ENCODE data around the gene TEX53.

TEX53 gene

GRCh38 chr9:114681594-114682332, 24.2 kb upstream of the TEX53 start, which contains the start of gene TEX48:
TEX48 (minus strand) TSS chr9:114682192; CDS start chr9:114671723, 10,469 bp downstream.
- Histone ChIP-seq H4K20me1 (no peaks in the 10 kb centered on the region), H3K9ac (no peak within 1 kb of the TSS; the same call in 1 of the 2 replicates), H3K4me2 (peak within 1 kb of the TSS; percentile 59), H3K27me3 (no peaks in the 10 kb centered on the region), H3K9me3 (no peaks in the 10 kb centered on the region), H3K36me3 (no peaks in the 10 kb centered on the region), H3K4me1 (peaks cover 14% of the 10 kb centered on the region), H3K27ac (no peak within 1 kb of the TSS), H3K4me3 (no peak within 1 kb of the TSS)
- TF ChIP-seq Cebpa-rat (IDR thresholded peaks at IDR 0.05) = no peak

GRCh38 chr9:114680259-114681001, 22.8 kb upstream of the TEX53 start:
- Histone ChIP-seq H3K27me3 (no peaks in the 10 kb centered on the region), H3K4me1 (peaks cover 14% of the 10 kb centered on the region), H3K9ac (no peak overlapping the region; the same call in 1 of the 2 replicates), H3K36me3 (no peaks in the 10 kb centered on the region), H4K20me1 (no peaks in the 10 kb centered on the region), H3K4me3 (no peak overlapping the region), H3K9me3 (no peaks in the 10 kb centered on the region), H3K4me2 (no peak overlapping the region), H3K27ac (no peak overlapping the region)
- TF ChIP-seq Cebpa-rat (IDR thresholded peaks at IDR 0.05) = no peak

GRCh38 chr9:114678795-114679194, 21.2 kb upstream of the TEX53 start:
- Histone ChIP-seq H3K27ac (no peak overlapping the region), H3K4me1 (peaks cover 14% of the 10 kb centered on the region), H3K27me3 (no peaks in the 10 kb centered on the region), H3K36me3 (no peaks in the 10 kb centered on the region), H3K9ac (no peak overlapping the region), H3K9me3 (no peaks in the 10 kb centered on the region), H3K4me3 (no peak overlapping the region), H4K20me1 (no peaks in the 10 kb centered on the region), H3K4me2 (no peak overlapping the region)
- TF ChIP-seq Cebpa-rat (IDR thresholded peaks at IDR 0.05) = no peak

- Histone ChIP-seq H3K4me2 (no peak overlapping the region), H3K9ac (no peak overlapping the region), H3K4me1 (peaks cover 14% of the 10 kb centered on the region), H4K20me1 (no peaks in the 10 kb centered on the region), H3K27me3 (no peaks in the 10 kb centered on the region), H3K9me3 (no peaks in the 10 kb centered on the region), H3K36me3 (no peaks in the 10 kb centered on the region), H3K4me3 (no peak overlapping the region), H3K27ac (no peak overlapping the region)
- TF ChIP-seq Cebpa-rat (IDR thresholded peaks at IDR 0.05) = no peak
Observed at GRCh38 chr9:114678130-114678529, 20.5 kb upstream of the TEX53 start.

GRCh38 chr9:114677418-114677817, 19.8 kb upstream of the TEX53 start:
- Histone ChIP-seq H3K4me1 (peaks cover 14% of the 10 kb centered on the region), H3K4me3 (no peak overlapping the region), H3K9ac (no peak overlapping the region), H3K27ac (no peak overlapping the region), H3K9me3 (no peaks in the 10 kb centered on the region), H3K36me3 (no peaks in the 10 kb centered on the region), H3K27me3 (no peaks in the 10 kb centered on the region), H3K4me2 (no peak overlapping the region), H4K20me1 (no peaks in the 10 kb centered on the region)
- TF ChIP-seq Cebpa-rat (IDR thresholded peaks at IDR 0.05) = no peak

GRCh38 chr9:114676901-114677300, 19.3 kb upstream of the TEX53 start:
- Histone ChIP-seq H3K9me3 (no peaks in the 10 kb centered on the region), H4K20me1 (no peaks in the 10 kb centered on the region), H3K36me3 (no peaks in the 10 kb centered on the region), H3K4me1 (peaks cover 11% of the 10 kb centered on the region), H3K27me3 (no peaks in the 10 kb centered on the region), H3K9ac (no peak overlapping the region), H3K4me3 (no peak overlapping the region), H3K27ac (no peak overlapping the region), H3K4me2 (no peak overlapping the region)
- TF ChIP-seq Cebpa-rat (IDR thresholded peaks at IDR 0.05) = no peak

GRCh38 chr9:114674798-114675540, 17.4 kb upstream of the TEX53 start:
- peaks cover 7% of the 10 kb centered on the region; the same call in 1 of the 2 replicates for H3K4me1 ChIP-seq
- no peaks in the 10 kb centered on the region for H3K9me3 ChIP-seq
- no peak overlapping the region for H3K9ac ChIP-seq
- no peaks in the 10 kb centered on the region for H3K27me3 ChIP-seq
- no peaks in the 10 kb centered on the region for H3K36me3 ChIP-seq
- no peak overlapping the region for H3K4me2 ChIP-seq
- TF ChIP-seq Cebpa-rat (IDR thresholded peaks at IDR 0.05) = no peak
- no peak overlapping the region for H3K27ac ChIP-seq
- no peak overlapping the region for H3K4me3 ChIP-seq
- H4K20me1 ChIP-seq = no peaks in the 10 kb centered on the region

- Histone ChIP-seq H4K20me1 (no peaks in the 10 kb centered on the region), H3K9ac (no peak overlapping the region), H3K27ac (no peak overlapping the region), H3K36me3 (no peaks in the 10 kb centered on the region), H3K9me3 (no peaks in the 10 kb centered on the region), H3K4me1 (peaks cover 2% of the 10 kb centered on the region; the same call in 1 of the 2 replicates), H3K4me2 (no peak overlapping the region), H3K27me3 (no peaks in the 10 kb centered on the region), H3K4me3 (no peak overlapping the region)
- TF ChIP-seq Cebpa-rat (IDR thresholded peaks at IDR 0.05) = no peak
Observed at GRCh38 chr9:114674076-114674797, 16.6 kb upstream of the TEX53 start.

- Histone ChIP-seq H3K27me3 (no peaks in the 10 kb centered on the region), H3K4me1 (no peaks in the 10 kb centered on the region; the same call in 1 of the 2 replicates), H3K9ac (no peak overlapping the region), H3K9me3 (no peaks in the 10 kb centered on the region), H3K27ac (no peak overlapping the region), H4K20me1 (no peaks in the 10 kb centered on the region), H3K36me3 (no peaks in the 10 kb centered on the region), H3K4me2 (no peak overlapping the region), H3K4me3 (no peak overlapping the region)
- TF ChIP-seq Cebpa-rat (IDR thresholded peaks at IDR 0.05) = no peak
Observed at GRCh38 chr9:114671605-114672004, 14.0 kb upstream of the TEX53 start.

All from BLaER1 (cell line).